Ovary (tissue), 3 donors: ENCODE data around the gene IFNAR2.

Experiments
- CTCF ChIP-seq, 3 donors: fragments of 450-650 bp in 2 of 3; fragments of 200-600 bp in 1 of 3; IDR thresholded peaks; one replicate each; pipeline versions ENCODE4 v1.5.1 to v1.8.0; 2016 to 2022; ENCODE audit warnings: antibody characterized with exemption in 3 of 3, mild to moderate bottlenecking in 1 of 3
- EP300 ChIP-seq: sonication (generic); formaldehyde crosslinking; IDR thresholded peaks from one replicate; pipeline ENCODE4 v1.6.1; 2017; ENCODE audit warnings: antibody characterized with exemption
- POLR2A ChIP-seq: fragments of 450-650 bp; IDR thresholded peaks from one replicate; pipeline ENCODE4 v1.6.1; 2017; ENCODE audit warnings: antibody characterized with exemption, mild to moderate bottlenecking, moderate library complexity
- donor health status: DM: no; HTN: no; CAD: no.

- TF ChIP-seq EP300 (no peak), CTCF (IDR thresholded peaks at IDR 0.05) (no peak), POLR2A (no peak)
These were observed 38.6 kb downstream of the IFNAR2 start for GRCh38 chr21:33268393-33268736.
